C4-2B (cell line): ENCODE data around the gene ZCCHC17.

Experiments
- H3K27ac ChIP-seq: fragments of 450-650 bp; 2 replicates; pipeline ENCODE4 v1.5.1; 2017
- ZFX ChIP-seq: fragments of 450-650 bp; IDR thresholded peaks from 2 replicates; pipeline ENCODE4 v1.6.1; 2017
- TF ChIP-seq, protein P1 (sequence below): fragments of 450-650 bp; conservative IDR thresholded peaks from 2 replicates; pipeline ENCODE4 v1.5.1; 2017; ENCODE audit warnings: mild to moderate bottlenecking

ZCCHC17 gene

DNA sequence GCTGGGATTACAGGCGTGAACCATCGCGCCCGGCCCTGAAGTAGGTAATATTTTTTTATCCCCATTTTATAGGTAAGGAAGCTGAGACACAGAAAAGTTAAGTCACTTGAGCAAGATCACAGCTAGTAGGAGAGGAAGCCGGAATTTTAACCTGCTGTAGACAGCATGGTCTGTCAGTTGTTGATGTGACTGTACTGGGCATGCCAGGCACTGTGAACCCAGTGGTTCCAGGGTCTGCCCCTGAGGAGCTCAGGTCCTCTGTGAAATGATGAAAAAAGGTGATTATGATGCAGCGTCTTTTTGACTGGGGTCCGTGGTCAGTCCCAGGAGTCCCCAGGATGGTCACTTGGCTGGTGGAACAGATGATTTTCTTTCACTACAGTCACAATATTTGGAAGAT is 92.8 kb downstream of the ZCCHC17 start:
- H3K27ac ChIP-seq = 0 out of 2 replicates have a peak overlapping the region, but pooled peaks have one; percentile 19
- TF ChIP-seq, protein P1, sequence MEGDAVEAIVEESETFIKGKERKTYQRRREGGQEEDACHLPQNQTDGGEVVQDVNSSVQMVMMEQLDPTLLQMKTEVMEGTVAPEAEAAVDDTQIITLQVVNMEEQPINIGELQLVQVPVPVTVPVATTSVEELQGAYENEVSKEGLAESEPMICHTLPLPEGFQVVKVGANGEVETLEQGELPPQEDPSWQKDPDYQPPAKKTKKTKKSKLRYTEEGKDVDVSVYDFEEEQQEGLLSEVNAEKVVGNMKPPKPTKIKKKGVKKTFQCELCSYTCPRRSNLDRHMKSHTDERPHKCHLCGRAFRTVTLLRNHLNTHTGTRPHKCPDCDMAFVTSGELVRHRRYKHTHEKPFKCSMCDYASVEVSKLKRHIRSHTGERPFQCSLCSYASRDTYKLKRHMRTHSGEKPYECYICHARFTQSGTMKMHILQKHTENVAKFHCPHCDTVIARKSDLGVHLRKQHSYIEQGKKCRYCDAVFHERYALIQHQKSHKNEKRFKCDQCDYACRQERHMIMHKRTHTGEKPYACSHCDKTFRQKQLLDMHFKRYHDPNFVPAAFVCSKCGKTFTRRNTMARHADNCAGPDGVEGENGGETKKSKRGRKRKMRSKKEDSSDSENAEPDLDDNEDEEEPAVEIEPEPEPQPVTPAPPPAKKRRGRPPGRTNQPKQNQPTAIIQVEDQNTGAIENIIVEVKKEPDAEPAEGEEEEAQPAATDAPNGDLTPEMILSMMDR = no peak
- TF ChIP-seq ZFX = no peak

DNA sequence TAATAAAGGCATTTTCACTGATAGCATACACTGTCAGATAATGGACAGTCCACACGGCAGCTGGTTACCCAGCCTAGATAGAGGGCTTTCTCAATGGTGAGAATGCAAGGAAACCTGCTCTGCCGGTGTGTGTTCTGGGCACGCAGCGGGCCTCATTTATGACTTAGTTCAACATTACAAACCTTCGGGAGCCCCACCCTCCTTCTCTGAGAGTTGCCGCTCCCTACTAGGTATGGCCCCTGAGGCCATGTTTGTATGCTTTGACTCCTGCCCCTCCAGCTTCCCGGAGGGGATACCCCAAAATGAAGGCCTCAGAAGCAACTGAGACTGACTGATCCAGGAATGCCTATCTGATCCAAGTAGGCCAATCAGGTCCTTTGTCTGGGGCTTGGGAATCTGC is 93.2 kb downstream of the ZCCHC17 start:
- peak overlapping the region; percentile 19; the same call in 1 of the 2 replicates for H3K27ac ChIP-seq
- TF ChIP-seq ZFX = peak; percentile 17; the same call in 1 of the 2 replicates
- TF ChIP-seq, protein P1 = no peak

DNA sequence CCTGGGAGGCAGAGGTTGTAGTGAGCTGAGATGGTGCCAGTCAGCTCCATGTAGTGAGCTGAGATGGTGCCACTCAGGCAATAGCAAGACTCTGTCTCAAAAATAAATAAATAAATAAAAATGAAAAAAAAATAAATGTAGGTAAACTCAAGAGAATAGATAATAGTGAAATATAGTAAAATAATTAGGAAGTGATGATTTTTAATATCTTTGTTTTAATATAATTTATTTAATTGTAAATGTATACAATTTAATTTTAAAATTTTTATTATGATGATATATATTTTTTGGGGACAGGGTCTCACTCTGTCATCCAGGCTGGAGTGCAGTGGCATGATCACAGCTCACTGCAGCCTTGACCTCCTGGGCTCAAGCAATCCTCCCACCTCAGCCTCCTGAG is 96.6 kb downstream of the ZCCHC17 start:
- TF ChIP-seq, protein P1 = no peak
- no peak for TF ChIP-seq ZFX

DNA sequence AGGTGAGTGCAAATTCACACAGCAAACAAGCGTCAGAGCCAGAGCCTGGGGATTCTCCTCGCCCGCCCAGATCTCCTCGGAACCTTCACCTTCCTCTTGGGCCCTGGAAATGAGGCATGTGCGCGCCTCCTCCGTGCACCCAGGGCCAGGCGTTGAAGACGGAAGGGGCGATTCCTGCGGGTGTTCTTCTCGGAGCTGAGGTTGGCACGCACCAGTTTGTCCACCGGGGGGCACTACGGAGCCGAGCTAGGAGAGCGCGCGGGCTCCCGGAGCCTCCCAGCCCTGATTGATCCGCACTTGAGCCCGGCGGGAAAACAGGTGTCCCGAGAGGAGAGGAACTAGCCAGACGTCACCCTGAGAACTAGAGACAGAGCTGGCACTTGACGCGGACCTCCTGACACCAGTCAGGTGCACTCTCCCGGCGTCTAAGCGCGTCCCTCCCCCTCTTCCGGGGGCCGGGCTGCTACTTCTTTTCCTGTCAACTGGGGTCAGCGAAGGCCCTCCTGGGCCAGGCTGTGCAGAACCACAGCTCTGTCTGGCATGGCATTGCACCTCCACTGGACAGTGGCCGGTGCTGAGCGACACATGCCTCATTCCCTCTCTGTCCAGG is 97.9 kb downstream of the ZCCHC17 start:
- TF ChIP-seq, protein P1 = peak; percentile 97
- no peak for TF ChIP-seq ZFX
- H3K27ac ChIP-seq = no peak overlapping the region; the same call in 1 of the 2 replicates

More for the DNA sequence above, 96.6 kb downstream of the ZCCHC17 start:
- H3K27ac ChIP-seq = no peak overlapping the region

DNA sequence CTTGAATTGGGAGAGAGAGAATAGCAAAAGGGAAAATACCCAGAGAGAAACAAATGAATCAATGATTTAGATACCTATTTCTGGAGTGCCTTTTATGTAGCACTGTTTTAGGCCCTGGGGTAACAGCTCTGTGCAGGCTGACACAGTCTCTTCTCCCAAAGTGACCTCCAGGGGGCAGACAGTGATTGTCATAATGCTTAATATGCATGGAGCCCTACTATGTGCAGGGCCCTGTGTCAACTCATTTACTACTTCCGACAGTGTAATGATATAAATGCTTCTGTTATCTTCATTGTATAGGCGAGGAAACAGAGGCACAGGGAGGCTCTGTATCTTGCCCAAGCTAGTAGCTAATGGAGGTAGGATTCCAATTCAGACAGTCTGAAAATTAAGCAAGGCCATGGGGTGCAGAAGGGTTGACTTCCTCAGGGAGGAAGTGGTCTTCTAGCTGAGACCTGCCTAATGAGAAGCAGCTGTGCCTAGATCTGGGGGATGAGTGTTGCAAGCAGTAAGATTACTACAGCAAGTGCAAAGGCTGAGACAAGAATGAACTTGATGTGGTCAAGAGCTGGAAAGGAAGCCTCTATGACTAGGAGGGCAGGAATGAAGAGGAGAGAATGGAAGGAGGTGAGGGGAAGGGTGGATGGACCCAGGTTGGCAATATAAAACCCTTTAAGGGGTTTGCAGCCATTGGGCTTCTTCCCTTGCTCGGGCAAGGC is 100.0 kb downstream of the ZCCHC17 start:
- H3K27ac ChIP-seq = no peak overlapping the region
- no peak for TF ChIP-seq ZFX
- TF ChIP-seq, protein P1 = peak; percentile 49

DNA sequence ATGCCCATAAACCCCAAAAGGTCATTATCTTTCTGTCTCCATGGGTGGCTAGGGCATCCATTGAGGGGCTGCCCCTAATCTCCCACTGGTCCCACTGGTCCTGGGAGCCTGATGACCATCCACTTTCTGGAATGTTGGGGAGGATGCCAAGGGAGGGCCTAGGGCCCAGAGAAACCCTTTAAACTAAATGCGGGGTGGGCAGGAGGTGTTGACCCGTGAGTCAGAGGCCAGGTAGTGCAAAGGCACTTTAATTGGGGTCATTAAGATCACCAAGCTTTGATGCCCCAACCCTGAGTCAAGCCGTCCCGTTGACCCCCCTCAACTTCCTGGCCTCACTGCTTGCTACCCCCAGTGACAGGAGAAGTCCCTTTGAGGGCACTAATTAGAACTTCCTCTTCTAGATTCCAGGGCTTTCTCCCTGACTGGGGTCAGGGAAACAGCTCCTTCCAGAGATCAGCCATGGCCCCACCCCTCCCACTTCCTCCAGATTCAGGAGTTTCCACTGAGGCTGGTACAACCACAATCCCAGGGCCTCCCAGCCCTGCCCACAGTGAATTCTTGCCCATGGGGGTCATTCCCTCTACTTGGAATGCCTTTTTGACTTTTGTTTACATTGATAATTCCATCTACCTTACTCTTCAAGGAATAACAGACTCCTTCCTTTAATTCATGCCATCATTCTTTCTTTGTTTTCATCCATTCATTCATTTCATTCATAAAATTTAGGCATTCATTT is 100.7 kb downstream of the ZCCHC17 start:
- H3K27ac ChIP-seq = no peak overlapping the region
- TF ChIP-seq, protein P1 = no peak
- TF ChIP-seq ZFX = no peak

DNA sequence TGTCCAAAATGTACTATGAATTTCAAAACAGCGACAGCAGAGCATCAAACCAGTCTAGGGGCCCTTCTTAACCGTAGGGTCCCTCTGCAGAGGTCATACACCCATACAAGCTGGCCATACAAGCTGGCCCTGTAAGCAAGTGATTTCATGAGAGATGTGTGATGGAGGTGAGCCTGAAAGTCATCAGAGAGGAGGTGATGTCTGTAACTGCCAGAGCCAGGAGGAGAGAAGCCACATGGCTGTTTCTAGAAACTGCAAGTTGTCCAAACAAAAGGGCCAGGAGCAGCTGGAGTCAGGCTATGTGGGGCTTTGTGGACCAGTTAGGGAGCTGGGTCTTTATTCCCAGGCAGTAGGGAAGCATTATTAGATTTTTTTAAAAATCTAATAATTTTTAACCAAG is 101.4 kb downstream of the ZCCHC17 start:
- TF ChIP-seq, protein P1 = no peak
- TF ChIP-seq ZFX = no peak

More for the DNA sequence above, 101.4 kb downstream of the ZCCHC17 start:
- no peak overlapping the region for H3K27ac ChIP-seq
